A673 (cell line): ENCODE results near the gene FIGN. TPM values are rescaled to one million over a fixed set of nuclear protein-coding genes. Genes with fewer than 3 reads are reported as not detected.

Experiments
- BruUV-seq: library from RNA; stranded (reverse); fragments of 400-500 nt; replicated peaks from 2 replicates; lab custom pipeline; 2021; lab: Mats Ljungman, UMichigan
- CTCF ChIA-PET: fragments of 300-600 bp; sonication (Branson Sonifier 250); formaldehyde crosslinking; loops from one replicate; lab custom pipeline; 2022; ENCODE audit warnings: antibody characterized with exemption; lab: Charles Lee
- POLR2A ChIA-PET: fragments of 300-600 bp; sonication (Branson Sonifier 250); formaldehyde crosslinking; loops from one replicate; lab custom pipeline; 2022; ENCODE audit warnings: antibody characterized with exemption; ENCODE audit not compliant: low non-redundant PET; lab: Charles Lee
- DNase-seq: peaks from one replicate; pipeline ENCODE4 v3.0.0-alpha.2; 2015; ENCODE audit warnings: low spot score
- H3K27ac ChIP-seq: fragments of 200-600 bp; sonication (generic); 2 replicates; pipeline ENCODE4 v1.5.1; 2016; ENCODE audit warnings: mixed run types, low read depth, mild to moderate bottlenecking, mixed read lengths, antibody characterized with exemption, low read length; ENCODE audit not compliant: poor library complexity, severe bottlenecking
- H3K27me3 ChIP-seq: fragments of 200-600 bp; sonication (generic); replicated peaks from 2 replicates; pipeline ENCODE4 v1.6.1; 2017; ENCODE audit warnings: mixed run types, low read depth, mild to moderate bottlenecking, mixed read lengths, antibody characterized with exemption, low read length; ENCODE audit not compliant: insufficient read depth, poor library complexity
- H3K36me3 ChIP-seq: fragments of 200-600 bp; sonication (generic); 2 replicates; pipeline ENCODE4 v1.6.1; 2016; ENCODE audit warnings: mixed run types, mild to moderate bottlenecking, mixed read lengths, antibody characterized with exemption, low read length; ENCODE audit not compliant: insufficient read depth, poor library complexity, severe bottlenecking
- H3K4me1 ChIP-seq: fragments of 200-600 bp; sonication (generic); 2 replicates; pipeline ENCODE4 v1.6.1; 2017; ENCODE audit warnings: mixed run types, mild to moderate bottlenecking, mixed read lengths, antibody characterized with exemption, low read length; ENCODE audit not compliant: insufficient read depth, poor library complexity, severe bottlenecking
- H3K4me3 ChIP-seq: fragments of 200-600 bp; sonication (generic); 2 replicates; pipeline ENCODE4 v1.5.1; 2016; ENCODE audit warnings: low read depth, mixed run types, mild to moderate bottlenecking, mixed read lengths, low read length; ENCODE audit not compliant: poor library complexity, severe bottlenecking
- H3K9me3 ChIP-seq: fragments of 200-600 bp; sonication (generic); 2 replicates; pipeline ENCODE4 v1.6.1; 2016; ENCODE audit warnings: mixed run types, low read depth, mild to moderate bottlenecking, mixed read lengths, antibody characterized with exemption, low read length; ENCODE audit not compliant: poor library complexity, severe bottlenecking
- EZH2 ChIP-seq: fragments of 200-600 bp; sonication (generic); IDR thresholded peaks from 2 replicates; pipeline ENCODE4 v1.6.1; 2017; ENCODE audit warnings: borderline replicate concordance, low read depth, mild to moderate bottlenecking, mixed read lengths, antibody characterized with exemption, low read length; ENCODE audit not compliant: poor library complexity, severe bottlenecking
- intact Hi-C: fragments of 100-400 bp; cut with micrococcal nuclease; formaldehyde crosslinking; loops from one replicate; pipeline ENCODE4 v1.10.0; 2022; ENCODE audit not compliant: unreplicated experiment
- total RNA-seq: library from RNA; stranded (reverse); gene quantifications from 2 replicates; pipeline ENCODE4 v1.2.3, GENCODE V29; 2021
- TF ChIP-seq, protein P1 (sequence below): fragments of 300-800, 200-600 bp; sonication (generic); conservative IDR thresholded peaks from 2 replicates; pipeline ENCODE4 v1.5.1; 2017; ENCODE audit warnings: low read depth, mild to moderate bottlenecking, antibody characterized with exemption, low read length, moderate library complexity, mixed read lengths

Gene FIGN
- total RNA-seq, 1 experiment from 2014 or later: 0.24 TPM

DNA sequence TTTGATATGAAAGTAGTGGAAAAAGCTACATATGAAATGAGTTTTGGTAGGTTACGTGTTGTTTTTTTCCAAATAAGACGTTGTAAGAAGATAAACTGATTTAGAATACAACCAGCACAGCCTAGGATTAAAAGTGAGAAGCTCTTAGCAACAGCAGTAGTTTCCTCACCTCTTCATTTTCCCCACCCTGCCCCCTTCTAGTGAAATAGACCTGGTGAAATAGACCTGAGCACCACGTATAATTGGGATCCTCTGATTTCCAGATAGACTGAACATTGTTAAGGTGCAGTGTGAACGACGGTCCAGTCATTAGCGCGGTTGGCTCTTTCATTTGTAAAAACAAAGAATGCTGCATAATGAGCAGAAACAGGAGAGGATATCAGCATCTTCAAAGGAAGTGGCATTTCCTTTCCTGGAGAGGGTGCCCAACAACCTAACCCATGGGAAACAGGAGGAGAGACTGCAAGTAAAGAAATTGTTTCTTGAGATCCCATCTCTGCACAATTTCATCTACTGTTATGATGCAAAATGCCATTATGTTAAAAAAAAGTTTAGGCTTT is 114.3 kb downstream of the FIGN start:
- no peak overlapping the region for H3K4me3 ChIP-seq
- ChIA-PET POLR2A (no interaction called here), CTCF (no interaction called here)
- DNase-seq: no peak
- TF ChIP-seq, protein P1, sequence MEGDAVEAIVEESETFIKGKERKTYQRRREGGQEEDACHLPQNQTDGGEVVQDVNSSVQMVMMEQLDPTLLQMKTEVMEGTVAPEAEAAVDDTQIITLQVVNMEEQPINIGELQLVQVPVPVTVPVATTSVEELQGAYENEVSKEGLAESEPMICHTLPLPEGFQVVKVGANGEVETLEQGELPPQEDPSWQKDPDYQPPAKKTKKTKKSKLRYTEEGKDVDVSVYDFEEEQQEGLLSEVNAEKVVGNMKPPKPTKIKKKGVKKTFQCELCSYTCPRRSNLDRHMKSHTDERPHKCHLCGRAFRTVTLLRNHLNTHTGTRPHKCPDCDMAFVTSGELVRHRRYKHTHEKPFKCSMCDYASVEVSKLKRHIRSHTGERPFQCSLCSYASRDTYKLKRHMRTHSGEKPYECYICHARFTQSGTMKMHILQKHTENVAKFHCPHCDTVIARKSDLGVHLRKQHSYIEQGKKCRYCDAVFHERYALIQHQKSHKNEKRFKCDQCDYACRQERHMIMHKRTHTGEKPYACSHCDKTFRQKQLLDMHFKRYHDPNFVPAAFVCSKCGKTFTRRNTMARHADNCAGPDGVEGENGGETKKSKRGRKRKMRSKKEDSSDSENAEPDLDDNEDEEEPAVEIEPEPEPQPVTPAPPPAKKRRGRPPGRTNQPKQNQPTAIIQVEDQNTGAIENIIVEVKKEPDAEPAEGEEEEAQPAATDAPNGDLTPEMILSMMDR: no peak
- no peak for TF ChIP-seq EZH2
- H3K27ac ChIP-seq: no peak overlapping the region
- H3K4me1 ChIP-seq: no peaks in the 10 kb centered on the region
- no peaks in the 10 kb centered on the region for H3K9me3 ChIP-seq
- no peaks in the 10 kb centered on the region for H3K27me3 ChIP-seq
- BruUV-seq: no TSS peak
- intact Hi-C loops: no loop called here
- H3K36me3 ChIP-seq: no peaks in the 10 kb centered on the region

DNA sequence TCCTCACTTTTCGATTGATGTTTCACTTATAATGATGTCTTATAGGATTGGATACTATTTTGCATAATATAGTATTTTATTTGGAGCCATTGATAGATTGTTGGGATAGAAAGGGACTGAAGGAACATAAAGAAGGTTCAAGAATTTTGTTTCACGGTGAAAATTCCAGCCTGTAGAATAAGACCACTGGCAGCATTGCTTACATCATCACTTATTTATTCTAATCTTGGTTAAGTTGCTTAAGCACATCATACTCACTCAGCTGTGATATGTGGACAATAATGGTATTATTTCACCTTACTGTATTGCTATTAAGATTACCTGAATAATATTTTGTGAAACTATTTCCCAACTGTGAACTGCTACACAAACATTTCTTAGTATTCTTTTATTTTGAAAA is 118.3 kb downstream of the FIGN start:
- intact Hi-C loops: loop anchor here (10.0 kb wide), 1 partner anchor 413 kb away; no protein-coding TSS in a partner anchor
- POLR2A ChIA-PET: no interaction called here
- no TSS peak for BruUV-seq

DNA sequence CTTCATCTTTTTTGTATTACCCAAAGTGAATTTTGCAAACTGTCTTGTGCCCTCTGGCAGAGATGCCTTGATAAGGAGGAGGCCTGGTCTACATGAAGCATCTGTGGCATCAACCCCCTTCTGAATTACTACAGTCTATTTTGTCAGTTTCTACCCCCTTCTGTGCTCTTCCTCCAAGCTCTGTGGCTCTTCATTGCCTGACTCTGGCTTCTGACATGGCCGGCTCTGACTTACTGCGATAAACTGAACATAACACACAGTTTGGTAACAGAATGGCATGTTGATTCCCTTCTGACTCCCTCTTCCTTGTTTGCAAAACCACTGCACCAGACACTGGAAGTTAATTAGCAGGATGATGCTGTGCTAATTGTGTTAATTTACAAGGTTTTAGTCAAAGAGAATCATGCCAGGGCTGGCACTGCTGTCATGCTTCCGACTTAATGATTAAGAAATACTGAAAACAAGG is 122.5 kb downstream of the FIGN start:
- ChIA-PET POLR2A (no interaction called here), CTCF (no interaction called here)
- Histone ChIP-seq H3K9me3 (no peaks in the 10 kb centered on the region), H3K27ac (no peak overlapping the region), H3K36me3 (no peaks in the 10 kb centered on the region), H3K4me3 (no peak overlapping the region), H3K4me1 (no peaks in the 10 kb centered on the region), H3K27me3 (peaks cover 4% of the 10 kb centered on the region)
- BruUV-seq: no TSS peak
- no peak for DNase-seq
- TF ChIP-seq, protein P1: no peak
- TF ChIP-seq EZH2: no peak
- intact Hi-C loops: loop anchor here (5.0 to 10.0 kb wide), 2 partner anchors 266 to 408 kb away; no protein-coding TSS in a partner anchor

More for the DNA sequence above, 118.3 kb downstream of the FIGN start:
- no peaks in the 10 kb centered on the region for H3K27me3 ChIP-seq
- H3K27ac ChIP-seq: no peak overlapping the region
- H3K36me3 ChIP-seq: no peaks in the 10 kb centered on the region
- TF ChIP-seq EZH2: no peak
- TF ChIP-seq, protein P1: no peak
- DNase-seq: no peak
- no peak overlapping the region for H3K4me3 ChIP-seq
- no peaks in the 10 kb centered on the region for H3K4me1 ChIP-seq
- CTCF ChIA-PET: no interaction called here
- no peaks in the 10 kb centered on the region for H3K9me3 ChIP-seq
